ENCODE results near the gene MAGED2.
"Not testable (repeated sequence)": the region's sequence is repeated elsewhere in the genome, so short reads cannot be mapped to it uniquely, and the experiment has no call there.

The MAGED2 gene, protein sequence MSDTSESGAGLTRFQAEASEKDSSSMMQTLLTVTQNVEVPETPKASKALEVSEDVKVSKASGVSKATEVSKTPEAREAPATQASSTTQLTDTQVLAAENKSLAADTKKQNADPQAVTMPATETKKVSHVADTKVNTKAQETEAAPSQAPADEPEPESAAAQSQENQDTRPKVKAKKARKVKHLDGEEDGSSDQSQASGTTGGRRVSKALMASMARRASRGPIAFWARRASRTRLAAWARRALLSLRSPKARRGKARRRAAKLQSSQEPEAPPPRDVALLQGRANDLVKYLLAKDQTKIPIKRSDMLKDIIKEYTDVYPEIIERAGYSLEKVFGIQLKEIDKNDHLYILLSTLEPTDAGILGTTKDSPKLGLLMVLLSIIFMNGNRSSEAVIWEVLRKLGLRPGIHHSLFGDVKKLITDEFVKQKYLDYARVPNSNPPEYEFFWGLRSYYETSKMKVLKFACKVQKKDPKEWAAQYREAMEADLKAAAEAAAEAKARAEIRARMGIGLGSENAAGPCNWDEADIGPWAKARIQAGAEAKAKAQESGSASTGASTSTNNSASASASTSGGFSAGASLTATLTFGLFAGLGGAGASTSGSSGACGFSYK

DNA sequence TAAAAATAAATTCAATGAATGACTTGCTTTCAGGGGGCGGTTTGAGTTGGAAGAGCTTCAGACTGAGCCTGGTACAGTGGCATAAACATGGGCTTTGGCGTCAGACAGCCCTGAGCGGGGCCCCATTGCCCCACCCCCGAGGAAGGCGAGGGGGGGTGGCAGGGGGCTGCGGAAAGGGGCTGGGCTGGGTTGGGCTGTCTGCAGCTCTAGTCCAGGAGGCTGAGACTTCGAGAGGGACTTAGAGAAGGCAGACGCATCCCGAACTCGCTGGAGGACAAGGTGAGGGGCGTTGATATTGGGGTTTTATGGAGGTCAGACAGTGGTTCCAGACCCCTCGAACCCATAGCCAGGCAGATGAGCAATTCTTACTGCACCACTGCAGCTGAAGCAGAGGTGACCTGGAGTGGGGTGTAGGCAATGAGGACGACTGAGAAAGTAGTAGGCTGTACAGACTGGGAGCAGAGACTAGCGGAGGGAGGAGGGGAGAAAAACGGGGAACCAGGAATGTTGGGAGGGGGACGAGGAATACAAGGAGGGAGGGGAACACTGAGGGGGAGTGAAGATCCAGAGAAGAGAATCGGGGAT is at the start of gene MAGED2:
TSS of gene MAGED2 (plus strand) at position 222 of the 585 bp plus-strand sequence. CDS start 1,587 bp downstream, outside the sequence.
- Histone ChIP-seq H3K4me3 (ENCODE audit: low read length) (peak within 1 kb of the TSS; percentile 96), H3K4me1 (ENCODE audit: insufficient read depth, low read length) (peaks cover 7% of the 10 kb centered on the region), H3K9me3 (ENCODE audit: low read length) (no peaks in the 10 kb centered on the region), H3K27me3 (ENCODE audit: insufficient read depth, low read length) (no peaks in the 10 kb centered on the region), H2AFZ (ENCODE audit: low read depth, low read length) (no peak within 1 kb of the TSS), H3K36me3 (ENCODE audit: insufficient read depth, low read length) (peaks cover 33% of the 10 kb centered on the region)

DNA sequence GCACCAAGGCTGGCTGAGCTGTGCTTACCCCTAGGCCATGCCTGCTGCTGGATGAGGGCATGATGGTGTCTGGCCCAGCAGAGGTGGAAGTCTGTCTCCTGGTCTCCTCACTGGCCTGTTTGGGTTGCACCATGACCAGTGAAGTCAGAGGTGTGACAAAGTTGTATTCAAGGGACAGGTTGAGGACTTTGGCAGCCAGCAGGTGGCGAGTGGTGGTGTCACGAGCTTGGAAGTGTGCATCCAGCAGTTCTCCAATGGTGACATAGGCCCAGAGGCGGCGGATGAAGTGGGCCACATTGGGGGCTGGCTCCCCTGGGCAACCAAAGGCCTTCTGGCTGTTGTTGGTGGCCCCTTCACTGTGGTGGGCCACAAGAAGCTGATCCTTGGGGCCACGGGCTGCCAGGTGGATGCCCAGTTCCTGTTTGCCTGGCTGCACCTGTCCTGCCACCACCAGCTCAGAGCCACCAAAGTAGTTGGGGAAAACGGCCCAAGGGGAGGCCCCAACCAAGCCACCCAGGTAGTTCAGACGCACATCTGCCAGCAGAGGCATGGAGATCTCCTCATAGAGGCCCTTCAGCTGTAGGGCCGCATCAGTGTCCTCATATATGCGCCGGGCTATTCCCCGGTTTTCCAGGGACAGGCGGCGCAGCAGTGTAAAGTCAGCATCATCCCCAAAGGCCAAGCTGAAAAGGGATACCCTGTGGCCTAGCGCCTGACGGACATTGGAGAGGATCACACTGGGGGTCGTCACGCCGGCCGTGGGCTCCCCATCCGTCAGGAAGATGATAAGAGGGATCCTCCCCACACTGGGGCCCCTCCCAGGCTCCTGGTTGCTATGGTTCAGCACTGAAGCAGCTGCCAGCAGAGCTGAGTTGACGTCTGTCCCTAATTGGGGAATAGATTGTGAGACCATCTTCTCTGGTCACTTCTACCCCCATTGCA is 49.2 kb upstream of the MAGED2 start:
- Histone ChIP-seq H3K9me3 (ENCODE audit: low read length) (no peaks in the 10 kb centered on the region), H3K27me3 (ENCODE audit: insufficient read depth, low read length) (no peaks in the 10 kb centered on the region), H3K4me1 (ENCODE audit: insufficient read depth, low read length) (peaks cover 2% of the 10 kb centered on the region), H3K36me3 (ENCODE audit: insufficient read depth, low read length) (no peaks in the 10 kb centered on the region), H2AFZ (ENCODE audit: low read depth, low read length) (no peak overlapping the region), H3K4me3 (ENCODE audit: low read length) (no peak overlapping the region)

DNA sequence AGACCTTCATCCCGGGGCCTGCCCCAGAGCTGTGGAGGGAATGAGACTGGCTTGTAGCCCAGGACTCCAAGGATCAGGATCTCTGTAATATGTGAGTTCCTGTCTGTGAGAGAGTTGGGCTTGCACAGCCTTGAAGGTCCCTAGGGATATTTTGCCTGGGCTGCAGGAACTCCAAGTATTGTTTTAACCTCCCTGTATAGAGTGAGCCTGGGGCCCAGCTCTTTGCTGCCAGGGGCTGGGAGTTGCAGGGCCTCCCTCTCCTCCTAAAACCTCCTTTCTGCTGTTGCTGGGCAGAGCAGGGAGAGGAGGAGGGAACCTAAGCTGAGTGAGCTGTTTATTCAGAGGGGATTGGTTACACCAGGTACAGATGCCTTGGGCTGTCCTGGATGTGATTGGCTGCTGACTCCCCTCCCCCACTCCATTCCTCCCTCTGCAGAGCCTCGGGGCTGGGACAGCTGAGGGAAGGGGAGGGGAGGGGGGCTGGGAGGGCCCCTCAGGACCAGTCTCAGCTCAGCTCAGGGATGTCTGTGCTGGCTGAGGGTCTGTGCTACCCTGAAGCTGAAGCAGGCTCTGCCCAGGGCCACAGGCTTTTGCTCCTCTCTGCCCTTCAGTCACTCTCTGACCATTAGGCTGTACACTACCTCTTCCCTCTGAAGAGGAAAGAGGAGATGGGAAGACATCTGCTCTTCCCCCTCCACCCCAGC is 33.0 kb upstream of the MAGED2 start:
- not testable (repeated sequence) for H2AFZ ChIP-seq (ENCODE audit: low read depth, low read length)

DNA sequence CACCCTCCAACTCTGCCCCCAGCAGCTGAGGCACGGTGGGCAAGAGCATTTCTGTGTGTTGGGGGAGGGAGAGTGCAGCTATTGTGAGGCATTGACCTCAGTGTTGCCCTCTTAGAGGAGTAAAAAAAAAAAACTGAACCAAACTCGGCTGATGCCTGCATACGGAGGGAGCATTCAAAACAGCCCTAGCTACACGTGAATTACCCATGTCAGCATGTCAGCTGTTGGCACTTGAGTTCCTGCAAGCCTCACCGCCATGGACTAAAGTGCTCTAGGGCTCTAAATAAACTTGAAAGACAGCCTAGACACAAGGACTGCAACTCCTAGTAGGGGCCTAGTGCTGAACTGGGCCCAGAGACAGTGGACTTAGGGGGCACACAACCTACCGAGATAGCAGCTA is 31.5 kb upstream of the MAGED2 start:
- H2AFZ ChIP-seq (ENCODE audit: low read depth, low read length) = no peak overlapping the region
- peaks cover 27% of the 10 kb centered on the region for H3K4me1 ChIP-seq (ENCODE audit: insufficient read depth, low read length)
- no peaks in the 10 kb centered on the region for H3K9me3 ChIP-seq (ENCODE audit: low read length)
- H3K4me3 ChIP-seq (ENCODE audit: low read length) = no peak overlapping the region
- H3K27me3 ChIP-seq (ENCODE audit: insufficient read depth, low read length) = no peaks in the 10 kb centered on the region
- H3K36me3 ChIP-seq (ENCODE audit: insufficient read depth, low read length) = no peaks in the 10 kb centered on the region

More for the DNA sequence above, 33.0 kb upstream of the MAGED2 start:
- not testable (repeated sequence) for H3K9me3 ChIP-seq (ENCODE audit: low read length); H3K36me3 ChIP-seq (ENCODE audit: insufficient read depth, low read length); H3K27me3 ChIP-seq (ENCODE audit: insufficient read depth, low read length); H3K4me3 ChIP-seq (ENCODE audit: low read length)
- H3K4me1 ChIP-seq (ENCODE audit: insufficient read depth, low read length) = peaks cover 27% of the 10 kb centered on the region

DNA sequence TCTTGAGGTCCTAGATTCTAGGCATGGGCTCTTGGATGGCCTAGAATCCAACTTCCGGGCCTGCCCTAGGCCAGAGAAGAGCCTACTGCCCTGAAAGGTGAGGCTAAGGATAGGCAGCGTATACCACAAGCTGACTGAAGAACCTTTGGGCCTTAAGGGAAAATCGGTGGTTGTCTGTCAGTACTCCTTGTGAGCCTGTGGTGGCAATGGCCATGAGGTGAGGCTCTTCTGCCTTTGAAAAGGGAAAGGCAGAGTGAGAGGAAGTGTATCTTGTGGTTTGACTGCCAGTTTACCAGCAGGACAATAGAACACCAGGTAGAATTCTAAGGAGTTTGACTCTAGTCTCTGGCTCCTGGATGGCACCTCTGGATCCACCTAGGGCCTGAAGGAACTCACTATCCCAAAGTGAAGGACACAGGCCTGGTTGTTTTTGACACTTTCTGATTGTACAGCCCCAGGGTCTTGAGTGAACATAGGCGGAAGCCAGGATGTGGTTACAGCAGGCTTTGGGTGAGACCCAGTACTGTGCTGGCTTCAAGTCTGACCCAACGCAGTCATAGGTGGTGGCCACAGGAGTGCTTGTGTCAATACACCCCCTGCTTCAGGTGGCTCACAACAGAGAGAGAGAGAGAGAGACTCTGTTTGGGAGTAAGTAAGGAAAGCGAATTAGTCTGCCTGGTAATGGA is 30.4 kb upstream of the MAGED2 start:
- Histone ChIP-seq H3K36me3 (ENCODE audit: insufficient read depth, low read length) (no peaks in the 10 kb centered on the region), H2AFZ (ENCODE audit: low read depth, low read length) (no peak overlapping the region), H3K4me1 (ENCODE audit: insufficient read depth, low read length) (peaks cover 27% of the 10 kb centered on the region), H3K27me3 (ENCODE audit: insufficient read depth, low read length) (no peaks in the 10 kb centered on the region), H3K9me3 (ENCODE audit: low read length) (no peaks in the 10 kb centered on the region), H3K4me3 (ENCODE audit: low read length) (no peak overlapping the region)

DNA sequence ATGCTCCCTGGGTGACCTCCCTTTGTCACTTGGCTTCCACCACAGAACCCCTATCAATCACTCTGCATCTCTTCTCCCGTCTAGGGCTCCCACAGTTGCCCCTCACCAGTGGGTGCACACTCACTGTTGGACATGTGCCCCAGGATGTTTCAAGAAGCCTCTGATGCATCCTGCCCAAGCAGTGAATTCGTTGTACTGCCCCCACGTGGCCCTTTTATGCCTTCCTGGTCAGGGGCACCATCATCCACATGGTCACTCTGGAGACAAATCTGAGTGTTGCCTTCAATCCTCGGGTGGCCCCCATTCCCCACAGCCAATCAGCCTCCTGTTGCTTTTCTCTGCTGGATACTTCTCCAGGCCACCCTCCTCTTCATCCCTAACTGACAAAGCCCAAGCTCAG is 21.6 kb upstream of the MAGED2 start:
- Histone ChIP-seq H3K4me3 (ENCODE audit: low read length) (no peak overlapping the region), H3K36me3 (ENCODE audit: insufficient read depth, low read length) (no peaks in the 10 kb centered on the region), H3K27me3 (ENCODE audit: insufficient read depth, low read length) (no peaks in the 10 kb centered on the region), H2AFZ (ENCODE audit: low read depth, low read length) (no peak overlapping the region), H3K4me1 (ENCODE audit: insufficient read depth, low read length) (no peaks in the 10 kb centered on the region), H3K9me3 (ENCODE audit: low read length) (no peaks in the 10 kb centered on the region)

DNA sequence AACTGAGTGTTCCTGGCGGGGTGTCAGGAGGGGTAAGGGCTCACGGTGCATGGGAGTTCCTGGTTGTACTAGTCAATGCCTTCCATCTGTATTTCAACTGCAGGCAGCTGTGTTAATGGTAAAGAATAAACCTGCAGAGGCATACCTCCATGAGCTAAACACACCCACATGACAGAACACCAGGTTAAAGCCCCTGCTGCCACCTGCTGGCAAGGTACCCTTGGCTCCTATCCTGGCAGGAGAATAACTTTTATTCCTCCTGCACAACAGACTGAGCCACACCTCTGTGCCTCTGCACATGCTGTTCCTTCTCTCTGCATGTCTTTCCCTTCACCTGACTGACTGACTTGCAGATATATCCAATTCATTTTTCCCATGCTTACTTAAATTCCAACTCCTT is 20.6 kb upstream of the MAGED2 start:
- Histone ChIP-seq H2AFZ (ENCODE audit: low read depth, low read length) (no peak overlapping the region), H3K36me3 (ENCODE audit: insufficient read depth, low read length) (no peaks in the 10 kb centered on the region), H3K4me1 (ENCODE audit: insufficient read depth, low read length) (no peaks in the 10 kb centered on the region), H3K27me3 (ENCODE audit: insufficient read depth, low read length) (no peaks in the 10 kb centered on the region), H3K9me3 (ENCODE audit: low read length) (no peaks in the 10 kb centered on the region), H3K4me3 (ENCODE audit: low read length) (no peak overlapping the region)

DNA sequence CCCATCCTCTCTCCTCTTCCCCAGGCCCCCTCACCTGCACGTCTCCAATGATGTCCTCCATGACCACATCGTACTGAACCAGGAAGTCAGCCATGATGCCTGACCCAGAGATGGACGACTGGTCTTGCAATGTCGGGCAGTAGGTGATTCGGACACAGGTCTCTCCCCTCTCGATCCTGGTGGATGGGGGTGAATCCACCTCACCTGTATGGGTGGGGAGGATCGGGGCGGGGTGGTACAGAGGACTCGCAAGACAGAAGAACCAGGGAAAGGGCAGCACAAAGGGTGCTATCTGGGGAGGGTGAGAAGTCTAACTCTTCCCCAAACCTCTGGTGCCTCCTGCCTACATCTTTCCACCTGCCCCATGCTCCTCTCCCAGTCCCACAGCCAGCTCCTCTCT is 19.1 kb upstream of the MAGED2 start:
- H3K4me1 ChIP-seq (ENCODE audit: insufficient read depth, low read length) = no peaks in the 10 kb centered on the region
- H3K36me3 ChIP-seq (ENCODE audit: insufficient read depth, low read length) = no peaks in the 10 kb centered on the region
- H3K27me3 ChIP-seq (ENCODE audit: insufficient read depth, low read length) = no peaks in the 10 kb centered on the region
- no peak overlapping the region for H2AFZ ChIP-seq (ENCODE audit: low read depth, low read length)
- no peaks in the 10 kb centered on the region for H3K9me3 ChIP-seq (ENCODE audit: low read length)
- no peak overlapping the region for H3K4me3 ChIP-seq (ENCODE audit: low read length)

DNA sequence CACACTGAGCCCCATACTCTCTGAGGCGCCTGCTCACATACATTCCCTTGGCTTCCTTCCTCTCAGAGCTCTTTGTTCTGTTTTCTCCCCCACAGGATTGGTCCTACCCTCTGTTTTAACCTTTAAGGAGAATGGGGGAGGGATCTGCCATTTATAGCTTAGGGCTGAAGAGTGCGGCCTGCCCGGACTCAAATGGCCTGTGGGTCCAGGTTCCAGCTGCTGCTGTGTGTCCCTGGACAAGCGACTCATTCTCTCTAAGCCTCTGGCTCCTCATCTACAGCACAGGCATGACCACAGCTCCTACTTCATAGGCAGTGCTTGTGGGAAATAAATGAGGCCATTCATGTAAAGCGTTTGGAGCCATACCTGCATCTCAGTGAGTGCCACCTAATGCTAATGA is 18.1 kb upstream of the MAGED2 start:
- not testable (repeated sequence) for H3K9me3 ChIP-seq (ENCODE audit: low read length); H3K4me3 ChIP-seq (ENCODE audit: low read length); H3K36me3 ChIP-seq (ENCODE audit: insufficient read depth, low read length); H2AFZ ChIP-seq (ENCODE audit: low read depth, low read length); H3K4me1 ChIP-seq (ENCODE audit: insufficient read depth, low read length); H3K27me3 ChIP-seq (ENCODE audit: insufficient read depth, low read length)

DNA sequence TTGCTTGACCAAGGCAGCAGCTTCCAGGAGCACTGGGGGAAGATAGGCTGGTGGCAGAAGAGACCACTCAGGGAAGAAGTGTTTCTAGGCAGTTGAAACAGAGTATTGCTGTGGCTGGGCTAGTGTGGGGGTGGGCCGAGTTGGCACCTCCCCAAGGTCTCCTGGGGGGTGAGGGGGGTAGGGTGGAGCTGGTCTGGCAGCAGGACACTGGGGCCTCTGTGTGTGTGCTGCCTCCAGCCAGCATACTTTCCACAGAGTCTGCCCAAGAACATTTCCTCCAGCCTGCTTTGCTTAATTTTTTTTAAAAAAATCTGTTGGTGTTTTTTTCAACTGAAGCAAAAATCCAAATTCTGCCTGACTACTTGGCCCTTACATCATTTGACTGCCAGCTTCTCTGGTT is 13.5 kb upstream of the MAGED2 start:
- Histone ChIP-seq H3K9me3 (ENCODE audit: low read length) (no peaks in the 10 kb centered on the region), H3K27me3 (ENCODE audit: insufficient read depth, low read length) (peaks cover 2% of the 10 kb centered on the region), H3K4me1 (ENCODE audit: insufficient read depth, low read length) (no peaks in the 10 kb centered on the region), H3K36me3 (ENCODE audit: insufficient read depth, low read length) (no peaks in the 10 kb centered on the region), H2AFZ (ENCODE audit: low read depth, low read length) (no peak overlapping the region), H3K4me3 (ENCODE audit: low read length) (no peak overlapping the region)

DNA sequence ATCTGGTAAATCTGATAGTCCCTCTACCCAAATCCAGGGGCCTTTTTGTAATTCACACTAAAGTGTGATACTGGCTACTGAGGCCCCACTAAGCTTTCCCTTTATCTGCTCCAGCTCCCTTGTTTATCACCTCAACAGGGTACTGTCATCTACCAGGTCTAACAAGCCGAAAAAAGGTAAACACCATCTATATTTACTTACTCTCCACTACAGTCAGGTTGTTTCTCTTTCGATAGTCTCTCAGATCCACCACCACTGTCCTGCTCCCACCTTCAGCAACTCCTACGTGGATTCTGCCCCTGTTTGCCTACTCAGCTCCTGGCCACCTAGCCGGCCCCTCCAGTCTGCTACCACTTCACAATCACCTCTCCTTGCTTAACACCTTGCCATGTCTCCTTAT is 12.8 kb upstream of the MAGED2 start:
- Histone ChIP-seq H3K9me3 (ENCODE audit: low read length) (no peaks in the 10 kb centered on the region), H3K27me3 (ENCODE audit: insufficient read depth, low read length) (peaks cover 2% of the 10 kb centered on the region), H3K4me3 (ENCODE audit: low read length) (no peak overlapping the region), H3K36me3 (ENCODE audit: insufficient read depth, low read length) (no peaks in the 10 kb centered on the region), H2AFZ (ENCODE audit: low read depth, low read length) (no peak overlapping the region), H3K4me1 (ENCODE audit: insufficient read depth, low read length) (no peaks in the 10 kb centered on the region)

DNA sequence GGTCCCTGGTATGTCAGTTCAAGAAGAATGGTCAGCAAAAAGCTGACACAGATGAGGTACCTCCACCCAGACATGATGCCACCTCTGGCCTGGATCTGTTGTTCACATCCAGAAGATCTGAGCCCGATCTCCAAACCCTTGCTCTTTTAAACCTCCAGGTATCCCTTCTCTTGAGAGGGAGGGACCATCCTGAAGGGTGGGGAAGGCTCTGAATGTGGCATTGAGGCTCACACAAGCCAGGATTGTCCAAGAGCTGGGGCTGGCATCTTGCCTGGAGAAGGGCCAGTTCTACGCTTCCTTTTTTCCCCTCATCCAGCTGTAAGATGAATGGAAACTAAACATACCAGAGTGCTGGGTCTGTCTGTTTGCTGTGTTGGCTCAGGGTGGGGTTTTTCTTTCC is 9.4 kb upstream of the MAGED2 start, which contains the start of gene ITIH6:
TSS of gene ITIH6 (minus strand) at position 119 of the 400 bp plus-strand sequence. CDS start at position 74, 45 bp downstream.
- H3K36me3 ChIP-seq (ENCODE audit: insufficient read depth, low read length) = no peaks in the 10 kb centered on the region
- no peak within 1 kb of the TSS for H2AFZ ChIP-seq (ENCODE audit: low read depth, low read length)
- H3K9me3 ChIP-seq (ENCODE audit: low read length) = no peaks in the 10 kb centered on the region
- peaks cover 2% of the 10 kb centered on the region for H3K27me3 ChIP-seq (ENCODE audit: insufficient read depth, low read length)
- no peak within 1 kb of the TSS for H3K4me3 ChIP-seq (ENCODE audit: low read length)
- H3K4me1 ChIP-seq (ENCODE audit: insufficient read depth, low read length) = no peaks in the 10 kb centered on the region
